Fibroblast of skin of abdomen (primary cell): ENCODE results near the gene AGPAT2.
"Not testable (repeated sequence)": the region's sequence is repeated elsewhere in the genome, so short reads cannot be mapped to it uniquely, and the experiment has no call there.

Experiments
- DNase-seq: peaks from one replicate; pipeline ENCODE4 v3.0.0-alpha.2; 2013

Gene AGPAT2

DNA sequence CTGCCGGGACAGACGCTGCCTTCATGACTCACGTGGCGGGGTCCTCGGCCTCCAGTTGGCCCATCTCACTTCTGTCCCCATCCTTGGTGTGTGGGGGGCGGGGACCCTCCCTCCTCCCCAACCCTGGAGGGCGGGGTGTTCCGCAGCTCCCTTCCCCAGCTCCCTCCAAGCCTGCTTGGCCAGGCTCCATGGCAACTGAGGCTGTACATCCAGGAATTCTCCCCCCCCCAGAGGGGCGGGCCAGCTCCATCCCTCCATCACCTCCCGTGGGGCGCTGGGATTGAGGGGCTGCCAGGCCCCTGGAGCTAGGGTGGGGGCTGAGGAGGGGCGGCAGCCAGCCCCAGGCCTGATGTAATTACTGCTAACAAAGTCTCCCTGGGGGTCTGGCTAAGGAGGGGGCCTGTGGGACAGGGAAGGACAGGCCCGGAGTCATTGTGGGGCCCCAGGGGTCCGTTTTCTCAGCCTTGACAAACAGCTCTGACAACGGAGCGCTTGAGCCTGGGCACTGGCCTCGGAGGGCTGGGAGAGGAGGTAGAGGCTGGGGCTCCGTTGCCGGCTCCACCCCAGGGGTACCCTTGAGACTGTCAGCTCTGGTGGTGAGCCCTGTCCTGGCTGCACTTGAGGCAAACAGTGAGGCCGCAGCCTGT, 33.1 kb upstream of the AGPAT2 start:
- peak; percentile 39 for DNase-seq

DNA sequence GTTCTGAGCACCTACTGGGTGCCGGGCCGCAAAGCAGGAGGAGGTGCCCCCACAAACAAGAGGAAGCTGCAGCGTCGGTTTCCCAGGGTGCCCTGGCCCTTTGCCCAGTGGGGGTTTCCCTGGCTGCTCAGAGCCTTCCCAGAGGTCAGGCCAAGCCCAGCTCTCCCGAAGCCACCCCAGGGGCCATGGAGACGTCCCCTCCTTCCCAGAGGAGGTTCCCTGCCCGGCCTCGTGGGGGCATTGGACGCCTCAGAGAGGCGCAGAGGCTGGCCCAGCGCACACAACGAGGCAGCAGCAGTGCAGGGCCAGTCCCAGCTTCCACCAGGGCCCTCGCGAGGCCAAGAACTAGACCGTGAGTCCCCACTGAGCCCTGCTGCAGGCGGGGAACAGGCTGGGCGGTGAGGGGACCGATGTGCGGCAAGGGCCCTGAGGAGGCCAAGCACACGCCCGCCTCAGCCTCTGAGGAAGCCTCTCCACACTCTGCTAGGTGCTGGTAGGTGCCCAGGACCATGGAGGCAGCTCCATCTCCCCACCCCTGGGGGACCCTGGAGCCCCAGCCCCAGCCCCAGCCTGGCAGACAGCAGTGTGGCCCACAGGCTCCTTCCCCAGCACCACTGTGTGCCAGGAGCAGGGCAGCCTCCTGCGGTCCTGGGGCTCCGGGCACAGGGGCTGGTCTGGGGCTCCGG, 32.1 kb upstream of the AGPAT2 start:
- no peak for DNase-seq

DNA sequence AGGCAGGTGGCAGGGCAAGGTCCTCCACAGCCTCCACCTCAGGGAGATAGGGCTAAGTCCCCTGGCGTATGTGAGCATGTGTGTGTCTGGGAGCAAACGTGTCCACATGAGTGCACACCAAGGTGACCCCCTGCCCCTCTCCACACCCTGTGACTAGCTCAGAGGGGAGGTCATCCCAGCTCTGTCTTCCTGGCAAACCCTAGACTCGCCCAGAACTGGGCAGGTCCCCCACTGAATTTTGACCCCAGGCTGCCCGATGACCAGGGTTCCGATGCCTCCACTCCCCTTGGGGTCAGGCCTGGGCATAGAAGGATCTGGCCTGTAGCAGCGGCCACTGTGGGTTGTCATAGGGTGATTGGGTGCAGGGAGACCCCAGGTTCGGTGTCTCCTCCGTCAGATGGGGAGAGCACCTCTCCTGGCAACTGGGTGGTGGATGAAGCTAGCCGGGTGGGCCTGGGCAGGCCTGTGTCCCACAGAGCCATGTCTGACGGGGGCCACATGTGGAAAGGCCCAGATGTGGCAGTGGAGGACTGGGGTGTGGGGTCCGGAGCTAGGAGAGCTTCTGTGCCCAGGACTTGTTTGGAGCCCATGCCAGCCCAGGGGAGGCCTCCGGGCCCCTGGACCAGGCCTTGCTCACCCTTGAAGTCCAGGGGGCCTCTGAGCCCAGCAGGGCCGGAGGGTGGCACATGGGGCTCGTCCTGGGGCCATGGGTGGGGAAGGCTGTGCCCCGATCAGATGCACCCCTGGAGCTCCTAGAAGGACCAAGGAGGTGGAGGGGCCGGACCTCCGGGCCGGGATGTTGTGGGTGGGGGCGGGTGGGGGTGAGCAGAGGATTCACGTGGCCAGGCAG, 31.3 kb upstream of the AGPAT2 start:
- DNase-seq: no peak

DNA sequence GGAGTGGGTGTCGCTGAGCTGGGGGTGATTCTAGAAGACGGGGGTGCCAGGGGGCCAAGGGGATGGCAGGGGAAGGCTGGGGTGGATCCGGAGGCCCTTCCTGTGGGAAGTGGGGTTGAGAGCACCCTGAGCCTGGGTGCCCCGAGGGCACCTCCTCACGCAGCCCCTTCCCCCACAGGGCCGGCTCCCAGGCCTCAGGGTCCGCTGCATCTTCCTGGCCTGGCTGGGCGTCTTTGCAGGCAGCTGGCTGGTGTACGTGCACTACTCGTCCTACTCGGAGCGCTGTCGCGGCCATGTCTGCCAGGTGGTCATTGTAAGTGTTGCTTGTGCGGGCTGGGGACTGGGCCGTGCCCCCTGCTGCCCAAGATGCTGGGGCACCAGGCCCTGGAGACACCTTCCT, 30.1 kb upstream of the AGPAT2 start:
- no peak for DNase-seq

DNA sequence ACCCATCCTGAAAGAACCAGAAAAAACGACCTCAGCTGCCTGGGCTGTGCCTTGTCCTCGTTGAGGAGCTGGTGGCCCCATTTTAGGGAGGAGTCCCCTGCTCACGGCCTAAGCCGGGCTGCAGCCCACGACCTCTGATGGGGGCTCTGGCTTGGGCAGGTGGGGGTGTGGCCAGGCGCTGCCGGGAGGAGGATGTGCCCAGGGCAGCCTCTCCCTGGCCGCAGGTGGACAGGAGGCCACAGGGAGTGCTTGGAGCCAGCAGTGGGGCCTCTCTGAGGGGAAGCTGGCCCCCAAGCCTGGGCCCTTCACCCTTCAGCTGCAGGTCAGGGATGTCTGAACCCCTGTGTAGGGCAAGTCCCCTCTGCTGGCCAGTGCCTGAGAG, 27.6 kb upstream of the AGPAT2 start:
- no peak for DNase-seq

DNA sequence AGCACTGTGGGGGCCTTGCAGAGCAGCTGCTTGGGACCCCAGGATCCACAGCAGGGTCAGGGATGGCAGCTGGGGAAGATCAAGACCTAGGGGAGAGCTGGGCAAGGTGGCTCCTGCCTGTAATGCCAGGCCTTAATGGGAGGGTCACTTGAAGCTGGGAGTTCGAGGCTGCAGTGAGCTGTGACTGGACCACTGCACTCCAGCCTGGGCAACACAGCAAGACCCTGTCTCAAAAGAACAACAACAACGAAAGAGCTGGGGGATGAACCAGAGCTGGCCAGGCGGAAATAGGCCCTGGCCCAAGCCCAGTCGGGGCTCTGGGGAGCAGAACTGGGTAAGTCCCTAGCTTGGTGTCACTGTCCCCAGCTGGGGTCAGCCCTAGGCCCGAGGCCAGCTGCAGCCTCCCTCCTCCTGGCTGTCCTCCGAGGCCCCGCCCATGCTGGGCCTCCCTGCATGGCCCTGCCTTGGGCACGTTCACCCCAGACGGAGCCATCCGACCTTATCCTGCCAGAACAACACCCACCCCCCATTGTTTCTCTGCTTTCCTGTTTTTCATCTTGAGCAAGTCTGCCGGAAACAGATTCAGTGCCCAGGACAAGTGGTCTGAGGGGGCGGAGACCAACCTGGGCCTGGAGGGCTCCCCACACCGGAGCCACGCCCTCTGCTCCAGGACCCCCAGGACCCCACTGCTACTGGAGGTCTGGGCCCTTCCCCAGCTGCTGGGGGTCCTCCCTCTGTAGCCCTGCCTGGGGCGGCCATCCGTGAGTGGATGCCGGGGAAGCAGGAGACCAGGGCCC, 27.0 kb upstream of the AGPAT2 start:
- DNase-seq: no peak

DNA sequence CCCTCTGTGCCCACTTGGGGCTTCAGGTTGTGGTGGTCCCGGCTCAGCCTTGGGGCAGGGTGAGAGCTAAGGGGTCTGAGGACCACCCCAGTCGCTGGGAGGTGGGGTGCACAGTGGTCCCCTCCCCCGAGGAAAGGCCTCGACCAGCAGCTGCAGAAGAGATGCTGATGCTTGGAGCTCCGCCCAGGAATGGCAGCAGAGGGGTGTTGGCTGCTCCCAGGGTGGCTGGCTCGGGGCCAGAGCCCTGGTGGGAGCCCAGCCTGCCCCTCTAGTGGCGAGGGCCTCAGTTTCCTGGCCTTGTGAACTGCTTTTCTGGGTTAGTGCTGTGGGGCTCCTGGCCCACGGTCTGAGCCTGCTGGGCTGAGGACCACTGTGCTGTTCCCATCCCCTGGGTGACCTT, 26.3 kb upstream of the AGPAT2 start:
- no peak for DNase-seq

DNA sequence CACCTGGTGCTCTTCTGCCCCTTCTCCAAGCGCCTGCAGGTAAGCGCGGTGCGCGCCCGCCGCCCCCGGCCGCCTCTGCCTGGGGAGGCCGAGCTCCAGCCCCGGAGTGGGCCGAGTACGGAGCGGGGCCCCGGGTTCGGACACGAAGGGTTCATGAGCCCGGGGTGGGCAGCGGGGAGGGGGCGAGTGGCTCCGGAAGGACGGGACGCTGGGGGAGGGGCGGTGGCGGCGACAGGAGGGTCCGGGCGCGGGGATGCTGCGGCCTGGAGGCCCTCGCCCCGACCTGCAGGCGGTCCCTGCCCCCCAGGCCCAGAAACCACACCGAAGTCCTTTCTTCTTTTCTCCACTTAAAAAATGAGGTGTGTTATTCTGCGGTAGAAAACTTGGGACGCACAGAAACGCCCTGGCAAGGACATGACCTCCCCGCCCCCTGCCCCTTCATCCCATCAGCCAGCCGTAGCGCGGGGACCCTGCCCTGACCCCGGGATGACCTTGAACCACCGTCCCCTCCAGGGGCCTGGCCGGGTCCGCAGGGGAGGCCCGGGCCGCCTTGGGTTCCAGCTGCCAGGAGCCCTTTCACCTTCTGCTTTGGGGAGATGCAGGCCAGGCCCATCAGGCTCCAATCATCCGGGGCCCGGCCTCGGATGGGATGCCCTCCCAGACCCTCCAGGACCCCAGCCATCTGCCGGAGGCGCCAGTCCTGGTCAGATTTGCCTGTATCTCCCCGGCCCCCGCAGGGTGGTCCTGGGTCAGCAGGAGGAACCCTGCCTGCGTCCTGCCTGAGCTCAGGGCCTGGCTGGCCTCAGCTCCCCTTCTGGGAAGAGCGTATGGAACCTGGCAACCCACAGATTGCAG, 25.7 kb upstream of the AGPAT2 start:
- DNase-seq: no peak

DNA sequence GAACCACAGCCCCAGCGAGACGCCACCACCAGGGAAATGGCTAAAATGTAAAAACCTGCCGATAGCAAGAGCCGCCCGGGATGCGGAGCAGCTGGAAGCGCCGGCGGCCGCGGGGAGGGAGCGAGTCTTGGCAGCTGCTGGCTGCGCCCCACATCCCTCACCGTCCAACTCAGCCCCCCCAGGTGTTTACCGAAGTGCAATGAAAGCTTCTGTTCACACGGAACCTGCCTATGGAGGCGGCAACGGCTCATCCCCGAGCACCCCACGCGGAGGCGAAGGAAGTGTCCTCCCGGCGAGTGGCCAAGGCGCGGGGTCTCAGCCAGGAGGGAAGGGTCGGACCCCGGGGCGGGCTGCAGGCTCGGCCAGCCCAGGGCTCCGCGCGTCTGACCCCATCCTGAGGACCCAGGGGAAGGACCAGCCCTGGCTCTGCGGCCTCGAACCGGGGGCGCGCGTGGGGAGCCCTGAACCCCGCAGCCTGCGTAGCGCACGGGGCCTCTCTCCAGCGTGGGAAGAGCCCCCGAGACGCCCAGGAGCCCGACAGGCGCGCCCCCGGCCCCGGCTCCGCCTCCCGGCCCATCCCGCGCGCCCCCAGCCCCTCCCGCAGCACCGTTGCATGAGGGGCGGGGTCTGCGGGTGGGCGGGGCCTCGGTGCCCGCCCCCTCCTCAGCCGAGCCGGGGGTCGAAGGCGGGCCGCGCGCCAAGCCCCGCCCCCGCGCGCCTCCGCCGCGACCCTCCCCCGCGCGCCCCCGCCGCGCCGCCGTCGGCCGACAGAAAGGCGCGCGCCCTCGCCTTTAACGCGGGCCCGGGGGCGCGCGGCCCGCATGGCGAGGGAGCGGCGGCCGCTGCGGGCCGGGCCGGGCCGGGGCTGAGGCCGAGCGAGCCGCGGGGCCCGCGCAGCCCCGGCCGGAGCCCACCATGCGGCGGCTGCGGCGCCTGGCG, 24.8 kb upstream of the AGPAT2 start, which contains the start of gene DIPK1B:
Gene DIPK1B (plus strand): TSS at position 822 of the 939 bp plus-strand sequence. CDS start 94 bp downstream, at position 916.
- no peak for DNase-seq

DNA sequence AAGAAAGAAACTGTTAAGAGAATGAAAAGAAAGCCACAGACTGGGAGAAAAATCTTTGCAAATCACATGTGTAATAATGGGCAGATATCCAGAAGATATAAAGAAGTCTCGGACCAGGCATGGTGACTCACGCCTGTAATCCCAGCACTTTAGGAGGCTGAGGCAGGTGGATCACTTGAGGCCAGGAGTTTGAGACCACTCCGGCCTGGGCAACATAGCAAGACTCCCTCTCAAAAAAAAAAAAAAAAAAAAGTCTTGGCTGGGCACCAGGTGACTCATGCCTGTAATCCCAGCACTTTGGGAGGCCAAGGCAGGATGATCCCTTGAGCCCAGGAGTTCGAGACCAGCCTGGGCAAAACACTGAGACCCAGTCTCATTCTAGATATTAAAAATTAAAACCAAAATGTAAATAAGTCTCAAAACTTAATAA, 24.0 kb upstream of the AGPAT2 start:
- peak; percentile 53 for DNase-seq

DNA sequence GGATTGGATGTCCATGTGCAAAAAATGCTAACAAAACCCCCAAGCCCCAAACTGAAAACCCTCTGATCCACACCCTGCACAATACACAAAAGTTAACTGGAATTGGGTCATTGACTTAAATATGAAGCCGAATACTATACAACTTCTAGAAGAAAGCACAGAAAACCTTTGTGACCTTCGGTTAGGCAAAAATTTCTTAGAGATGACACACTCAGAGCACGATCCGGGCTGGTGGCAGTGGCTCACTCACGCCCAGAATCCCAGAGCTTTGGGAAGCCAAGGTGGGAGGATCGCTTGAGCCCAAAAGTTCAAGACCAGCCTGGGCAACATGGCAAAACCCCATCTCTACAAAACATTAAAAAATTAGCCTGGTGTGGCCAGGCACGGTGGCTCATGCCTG, 23.3 kb upstream of the AGPAT2 start:
- no peak for DNase-seq

DNA sequence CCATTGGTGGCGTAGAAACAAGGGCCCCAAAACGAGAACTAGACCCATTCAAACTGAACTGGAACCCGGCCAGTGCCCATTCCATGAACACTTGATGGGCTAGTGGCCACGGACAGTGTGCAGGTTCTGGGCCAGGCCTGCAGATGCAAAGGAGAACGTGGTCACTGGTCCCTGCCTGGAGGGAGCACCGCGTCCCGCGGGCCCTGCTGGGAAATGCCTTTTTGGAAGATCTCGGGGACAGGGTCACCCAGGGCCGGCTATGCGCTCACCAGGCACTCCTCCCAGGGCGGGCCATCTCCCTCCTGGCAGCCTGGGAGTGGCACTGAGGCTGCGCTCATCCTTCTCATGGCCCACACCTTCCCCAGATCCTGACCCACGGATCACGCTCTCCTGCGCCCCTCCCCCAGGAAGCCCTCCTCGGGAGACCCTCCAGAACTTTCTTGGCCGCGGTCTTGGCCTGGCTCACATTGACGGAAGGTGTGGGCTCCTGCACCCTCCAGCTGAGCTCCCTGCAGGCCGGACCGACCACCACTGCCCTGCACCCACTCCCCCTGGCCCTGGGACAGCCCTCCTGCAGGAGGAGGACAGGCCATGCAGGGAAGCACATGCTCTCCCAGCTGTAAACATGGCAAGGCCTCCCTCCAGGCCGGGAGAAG, 22.3 kb upstream of the AGPAT2 start:
- DNase-seq: no peak

DNA sequence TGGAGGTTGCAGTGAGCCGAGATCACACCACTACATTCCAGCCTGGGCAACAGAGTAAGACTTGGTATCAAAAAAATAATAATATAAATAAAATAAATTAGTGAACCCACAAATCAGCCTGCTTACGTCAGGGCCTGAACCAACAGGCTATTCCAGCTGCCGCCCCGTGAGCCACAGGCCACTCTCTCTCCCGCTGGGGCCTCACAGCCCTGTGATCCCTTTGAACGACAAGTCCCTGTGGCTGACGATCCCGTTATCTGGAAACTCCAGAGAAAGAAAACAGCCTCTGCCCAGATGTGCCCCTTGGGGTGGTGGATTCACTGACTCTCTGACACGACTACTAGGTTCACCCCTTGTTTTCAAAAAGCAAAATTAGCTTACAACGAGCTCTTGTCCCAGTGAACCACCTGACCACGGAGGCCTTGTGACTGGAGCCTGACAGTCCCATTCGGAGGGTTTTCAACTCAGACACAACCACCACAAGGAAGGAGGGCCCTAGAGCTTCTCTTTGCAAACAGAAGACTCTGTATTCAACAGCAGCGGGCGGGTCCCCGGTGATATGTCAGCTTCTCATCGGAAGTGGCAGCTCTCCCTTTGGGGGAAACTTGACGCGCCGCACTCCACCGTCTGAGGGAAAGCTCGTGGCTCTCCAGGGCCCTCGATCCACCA, 20.7 kb upstream of the AGPAT2 start:
- no peak for DNase-seq

DNA sequence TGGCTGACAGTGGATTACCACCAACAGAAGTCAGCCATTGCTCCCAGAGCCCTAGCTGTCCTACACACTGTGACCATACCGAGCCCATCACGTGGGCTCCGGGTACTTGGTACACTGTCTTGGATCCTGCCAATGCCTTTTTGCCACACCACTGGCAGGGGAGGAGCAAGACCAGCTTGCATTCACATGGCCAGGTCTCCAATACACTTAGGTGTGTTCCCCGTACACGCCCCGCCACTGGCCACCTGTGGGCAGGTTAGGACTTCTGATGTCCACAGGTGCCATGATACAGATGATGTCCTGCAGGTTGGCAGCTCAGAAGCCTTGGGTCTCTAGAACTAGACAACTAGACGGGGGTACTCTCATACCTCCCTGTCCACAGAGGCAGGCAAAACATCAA, 19.8 kb upstream of the AGPAT2 start:
- no peak for DNase-seq

DNA sequence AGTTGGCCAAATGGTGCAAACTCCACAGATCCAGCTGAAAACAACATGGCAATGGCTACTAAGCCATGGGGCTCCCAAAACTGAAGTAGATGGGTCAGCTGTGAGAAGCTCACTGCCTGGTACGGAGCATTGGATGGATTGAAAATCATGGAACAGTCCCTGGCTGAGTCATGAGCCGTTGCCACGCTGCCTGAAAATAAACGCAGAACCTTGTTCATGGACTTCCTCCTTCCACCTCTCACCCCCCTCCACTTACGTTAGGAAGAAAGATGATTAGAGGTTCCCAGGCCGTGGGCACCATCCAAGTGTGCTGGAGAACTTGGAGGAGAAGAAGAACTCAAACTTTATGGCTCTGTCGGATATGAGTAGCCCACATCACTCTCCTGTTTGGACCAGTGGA, 18.3 kb upstream of the AGPAT2 start:
- DNase-seq: no peak

DNA sequence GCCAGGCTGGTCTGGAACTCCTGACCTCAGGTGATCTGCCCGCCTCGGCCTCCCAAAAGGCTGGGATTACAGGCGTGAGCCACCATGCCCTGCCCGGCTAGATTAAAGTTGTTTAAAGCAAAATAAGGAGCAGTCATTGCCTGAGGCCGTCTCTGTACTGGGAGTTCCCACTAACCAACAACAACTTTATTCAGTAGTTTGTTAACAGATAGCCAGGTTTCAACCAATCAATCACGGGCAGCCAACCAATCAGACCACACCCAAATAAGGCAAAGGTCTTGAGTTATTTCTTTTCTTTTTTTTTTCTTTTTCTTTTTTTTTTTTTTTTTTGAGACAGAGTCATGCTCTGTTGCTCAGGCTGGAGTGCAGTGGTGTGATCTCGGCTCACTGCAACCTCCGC, 17.5 kb upstream of the AGPAT2 start:
- not testable (repeated sequence) for DNase-seq

DNA sequence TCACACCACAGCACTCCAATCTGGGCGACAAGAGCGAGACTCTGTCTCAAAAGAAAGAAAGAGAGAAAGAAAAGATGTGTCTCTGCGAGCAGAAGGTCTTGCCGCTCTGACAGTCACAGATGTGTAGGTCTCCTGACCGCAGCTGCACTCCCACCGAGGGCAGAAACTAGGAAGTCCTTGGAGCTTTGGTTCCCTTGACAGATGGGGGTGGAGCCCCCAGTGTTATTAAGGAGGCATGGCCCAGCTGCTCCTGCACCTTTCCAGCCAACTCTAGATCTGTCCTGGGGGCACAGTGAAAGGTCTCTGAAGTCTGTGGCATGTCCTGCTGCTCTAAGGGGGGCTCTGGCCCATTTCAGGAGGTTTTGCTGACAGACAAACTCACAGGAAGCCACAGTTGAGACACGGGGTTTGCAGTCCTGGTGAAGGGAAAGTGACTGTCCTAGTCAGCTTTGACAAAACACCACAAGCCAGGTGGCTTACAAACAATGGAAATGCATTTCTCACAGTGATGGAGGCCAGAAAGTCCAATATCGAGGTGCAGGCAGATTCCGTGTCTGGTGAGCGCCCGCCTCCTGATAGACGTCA, 16.1 kb upstream of the AGPAT2 start:
- DNase-seq: no peak

DNA sequence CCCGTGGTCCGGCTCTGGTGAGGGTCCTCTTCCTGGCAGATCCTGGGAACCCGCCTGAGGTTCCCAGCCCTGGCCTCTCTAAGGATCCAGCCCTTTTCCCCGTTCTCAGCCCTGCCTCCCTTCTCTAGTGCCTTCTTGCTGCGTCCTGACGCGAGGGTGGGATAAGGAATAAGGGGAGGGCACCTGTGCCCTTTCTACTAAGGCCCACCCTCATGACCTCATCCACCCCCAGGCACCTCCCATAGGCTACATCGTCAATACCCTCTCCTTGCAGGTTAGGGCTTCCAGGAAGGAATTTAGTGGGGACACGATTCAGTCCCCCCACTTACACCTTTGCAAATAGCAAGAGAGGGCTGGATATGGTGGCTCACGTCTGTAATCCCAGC, 14.4 kb upstream of the AGPAT2 start:
- DNase-seq: no peak
